Measurements from ENCODE around the gene LIG3. TPM values are rescaled to one million over a fixed set of nuclear protein-coding genes. Genes with fewer than 3 reads are reported as not detected.
A peak's percentile ranks its signal among the peaks of the same experiment; 100 is the strongest.

Gene LIG3
- total and polyA plus RNA-seq, 2 of the 13 experiments (the other 11 are each of a cell fraction or from before 2014, with no cell fraction given): 34.4 to 36.2 TPM

- TF ChIP-seq ZHX1 (CRISPR knock-in tag; IDR thresholded peaks at IDR 0.05; ENCODE audit: low read depth): peak; percentile 58; the same call in 1 of the 2 replicates
- no peak; the same call in 1 of the 2 replicates for TF ChIP-seq SETDB1 (CRISPR knock-in tag; IDR thresholded peaks at IDR 0.05; ENCODE audit: borderline replicate concordance)
- TF ChIP-seq ZNF431 (CRISPR knock-in tag; IDR thresholded peaks at IDR 0.05; ENCODE audit: borderline replicate concordance, low read depth): no peak
- no peak for TF ChIP-seq TFDP2 (CRISPR knock-in tag; IDR thresholded peaks at IDR 0.05)
- TF ChIP-seq PPARG (CRISPR knock-in tag; conservative IDR thresholded peaks at IDR 0.05): 0 out of 2 replicates have a peak, but pooled peaks have one; percentile 30
- TF ChIP-seq ZNF160 (CRISPR knock-in tag; IDR thresholded peaks at IDR 0.05): no peak
- peak; percentile 63 for TF ChIP-seq XRCC5 (optimal IDR thresholded peaks at IDR 0.05; ENCODE audit: low read length)
- no peak for TF ChIP-seq ZSCAN22 (CRISPR knock-in tag; IDR thresholded peaks at IDR 0.05)
- no peak for TF ChIP-seq CHD2 (IDR thresholded peaks at IDR 0.05; ENCODE audit: low read depth, low read length)
- no peak for TF ChIP-seq SRF (IDR thresholded peaks at IDR 0.05; ENCODE audit: low read depth, low read length)
- TF ChIP-seq ZXDC (CRISPR knock-in tag; IDR thresholded peaks at IDR 0.05): no peak; the same call in 1 of the 2 replicates
- no peak for TF ChIP-seq ZNF138 (CRISPR knock-in tag; IDR thresholded peaks at IDR 0.05; ENCODE audit: low read depth)
- no peak for TF ChIP-seq ZFP36L2 (CRISPR knock-in tag; IDR thresholded peaks at IDR 0.05)
- TF ChIP-seq ATF7 (IDR thresholded peaks at IDR 0.05): no peak
- no peak for TF ChIP-seq ATF7 (CRISPR knock-in tag; IDR thresholded peaks at IDR 0.05)
- no peak for TF ChIP-seq MAFF (IDR thresholded peaks at IDR 0.05; ENCODE audit: low read depth, low read length)
- no peak for TF ChIP-seq TBX3 (IDR thresholded peaks at IDR 0.05; ENCODE audit: borderline replicate concordance)
- TF ChIP-seq ZBTB34 (CRISPR knock-in tag; IDR thresholded peaks at IDR 0.05): no peak
- no peak for TF ChIP-seq ZNF432 (CRISPR knock-in tag; IDR thresholded peaks at IDR 0.05; ENCODE audit: borderline replicate concordance)
Measured at GRCh38 chr17:34961093-34961911, 19.0 kb upstream of the LIG3 start, which contains the start of the genes CCT6B and ZNF830 (continued).

All from HepG2 (cell line).